ENCODE measurements around the gene SCNN1A.

Gene SCNN1A

GRCh38 chr12:6382982-6383381 lies 7.6 kb upstream of the SCNN1A start:
- no peaks in the 10 kb centered on the region for H3K36me3 ChIP-seq (ENCODE audit: control insufficient read depth, low read depth, low read length)
- H3K4me3 ChIP-seq (ENCODE audit: low read length): no peak overlapping the region
- peaks cover 21% of the 10 kb centered on the region for H3K4me1 ChIP-seq (ENCODE audit: control insufficient read depth, low read depth, low read length)
- no peaks in the 10 kb centered on the region for H3K9me3 ChIP-seq (ENCODE audit: control insufficient read depth, low read depth, low read length)
- no peak overlapping the region for H3K27ac ChIP-seq (ENCODE audit: low read length)
- H3K9ac ChIP-seq (ENCODE audit: low read length): no peak overlapping the region
- peaks cover 22% of the 10 kb centered on the region for H3K27me3 ChIP-seq (ENCODE audit: control insufficient read depth, insufficient read depth, low read length)

GRCh38 chr12:6382371-6382770 lies 7.0 kb upstream of the SCNN1A start:
- Histone ChIP-seq H3K36me3 (ENCODE audit: control insufficient read depth, low read depth, low read length) (no peaks in the 10 kb centered on the region), H3K9me3 (ENCODE audit: control insufficient read depth, low read depth, low read length) (no peaks in the 10 kb centered on the region), H3K27ac (ENCODE audit: low read length) (no peak overlapping the region), H3K4me1 (ENCODE audit: control insufficient read depth, low read depth, low read length) (peaks cover 26% of the 10 kb centered on the region), H3K27me3 (ENCODE audit: control insufficient read depth, insufficient read depth, low read length) (peaks cover 22% of the 10 kb centered on the region), H3K4me3 (ENCODE audit: low read length) (no peak overlapping the region), H3K9ac (ENCODE audit: low read length) (no peak overlapping the region)

GRCh38 chr12:6380141-6381121 lies 5.1 kb upstream of the SCNN1A start:
- Histone ChIP-seq H3K9ac (ENCODE audit: low read length) (no peak overlapping the region), H3K4me3 (ENCODE audit: low read length) (no peak overlapping the region), H3K4me1 (ENCODE audit: control insufficient read depth, low read depth, low read length) (peaks cover 43% of the 10 kb centered on the region), H3K9me3 (ENCODE audit: control insufficient read depth, low read depth, low read length) (no peaks in the 10 kb centered on the region), H3K27me3 (ENCODE audit: control insufficient read depth, insufficient read depth, low read length) (peaks cover 22% of the 10 kb centered on the region), H3K36me3 (ENCODE audit: control insufficient read depth, low read depth, low read length) (no peaks in the 10 kb centered on the region), H3K27ac (ENCODE audit: low read length) (no peak overlapping the region)

- Histone ChIP-seq H3K4me1 (ENCODE audit: control insufficient read depth, low read depth, low read length) (peaks cover 43% of the 10 kb centered on the region), H3K4me3 (ENCODE audit: low read length) (no peak overlapping the region)
Measured at GRCh38 chr12:6378709-6379472, 3.5 kb upstream of the SCNN1A start.

GRCh38 chr12:6377667-6377994 lies 2.3 kb upstream of the SCNN1A start:
- H3K4me1 ChIP-seq (ENCODE audit: control insufficient read depth, low read depth, low read length): peaks cover 43% of the 10 kb centered on the region
- no peaks in the 10 kb centered on the region for H3K9me3 ChIP-seq (ENCODE audit: control insufficient read depth, low read depth, low read length)
- H3K36me3 ChIP-seq (ENCODE audit: control insufficient read depth, low read depth, low read length): no peaks in the 10 kb centered on the region
- H3K4me3 ChIP-seq (ENCODE audit: low read length): no peak overlapping the region
- H3K27ac ChIP-seq (ENCODE audit: low read length): no peak overlapping the region
- H3K9ac ChIP-seq (ENCODE audit: low read length): no peak overlapping the region
- peaks cover 6% of the 10 kb centered on the region for H3K27me3 ChIP-seq (ENCODE audit: control insufficient read depth, insufficient read depth, low read length)

More at GRCh38 chr12:6378709-6379472, 3.5 kb upstream of the SCNN1A start:
- Histone ChIP-seq H3K27ac (ENCODE audit: low read length) (no peak overlapping the region), H3K9me3 (ENCODE audit: control insufficient read depth, low read depth, low read length) (no peaks in the 10 kb centered on the region), H3K36me3 (ENCODE audit: control insufficient read depth, low read depth, low read length) (no peaks in the 10 kb centered on the region), H3K9ac (ENCODE audit: low read length) (no peak overlapping the region), H3K27me3 (ENCODE audit: control insufficient read depth, insufficient read depth, low read length) (peaks cover 17% of the 10 kb centered on the region)

- Histone ChIP-seq H3K27ac (ENCODE audit: low read length) (peak overlapping the region; percentile 85), H3K36me3 (ENCODE audit: control insufficient read depth, low read depth, low read length) (no peaks in the 10 kb centered on the region), H3K4me3 (ENCODE audit: low read length) (peak overlapping the region; percentile 66), H3K9ac (ENCODE audit: low read length) (peak overlapping the region; percentile 63), H3K9me3 (ENCODE audit: control insufficient read depth, low read depth, low read length) (no peaks in the 10 kb centered on the region), H3K4me1 (ENCODE audit: control insufficient read depth, low read depth, low read length) (peaks cover 39% of the 10 kb centered on the region), H3K27me3 (ENCODE audit: control insufficient read depth, insufficient read depth, low read length) (peaks cover under 1% of the 10 kb centered on the region)
Measured at GRCh38 chr12:6376870-6377666, 1.7 kb upstream of the SCNN1A start.

GRCh38 chr12:6376079-6376869 lies 911 bp upstream of the SCNN1A start:
- peak overlapping the region; percentile 63 for H3K9ac ChIP-seq (ENCODE audit: low read length)
- H3K9me3 ChIP-seq (ENCODE audit: control insufficient read depth, low read depth, low read length): no peaks in the 10 kb centered on the region
- H3K4me3 ChIP-seq (ENCODE audit: low read length): peak overlapping the region; percentile 66
- peaks cover 38% of the 10 kb centered on the region for H3K4me1 ChIP-seq (ENCODE audit: control insufficient read depth, low read depth, low read length)
- peak overlapping the region; percentile 85 for H3K27ac ChIP-seq (ENCODE audit: low read length)
- H3K27me3 ChIP-seq (ENCODE audit: control insufficient read depth, insufficient read depth, low read length): no peaks in the 10 kb centered on the region
- no peaks in the 10 kb centered on the region for H3K36me3 ChIP-seq (ENCODE audit: control insufficient read depth, low read depth, low read length)

- peak overlapping the region; percentile 65 for H3K9ac ChIP-seq (ENCODE audit: low read length)
- peak overlapping the region; percentile 17 for H3K27ac ChIP-seq (ENCODE audit: low read length)
- H3K4me1 ChIP-seq (ENCODE audit: control insufficient read depth, low read depth, low read length): peaks cover 41% of the 10 kb centered on the region
Measured at GRCh38 chr12:6374786-6375160, 590 bp downstream of the SCNN1A start.

GRCh38 chr12:6374028-6374785 lies 1.2 kb downstream of the SCNN1A start:
- Histone ChIP-seq H3K36me3 (ENCODE audit: control insufficient read depth, low read depth, low read length) (no peaks in the 10 kb centered on the region), H3K4me1 (ENCODE audit: control insufficient read depth, low read depth, low read length) (peaks cover 41% of the 10 kb centered on the region), H3K27me3 (ENCODE audit: control insufficient read depth, insufficient read depth, low read length) (no peaks in the 10 kb centered on the region), H3K9me3 (ENCODE audit: control insufficient read depth, low read depth, low read length) (no peaks in the 10 kb centered on the region), H3K9ac (ENCODE audit: low read length) (peak overlapping the region; percentile 65), H3K4me3 (ENCODE audit: low read length) (peak overlapping the region; percentile 66), H3K27ac (ENCODE audit: low read length) (peak overlapping the region; percentile 17)

More at GRCh38 chr12:6374786-6375160, 590 bp downstream of the SCNN1A start:
- no peaks in the 10 kb centered on the region for H3K9me3 ChIP-seq (ENCODE audit: control insufficient read depth, low read depth, low read length)
- no peaks in the 10 kb centered on the region for H3K36me3 ChIP-seq (ENCODE audit: control insufficient read depth, low read depth, low read length)
- H3K4me3 ChIP-seq (ENCODE audit: low read length): peak overlapping the region; percentile 66
- no peaks in the 10 kb centered on the region for H3K27me3 ChIP-seq (ENCODE audit: control insufficient read depth, insufficient read depth, low read length)
